HuH-7 (cell line): ENCODE results near the gene OAS3.
"Not testable (repeated sequence)": the region's sequence is repeated elsewhere in the genome, so short reads cannot be mapped to it uniquely, and the experiment has no call there.

Experiments used
- DNase-seq: peaks from one replicate; pipeline ENCODE4 v3.0.0; 2011; ENCODE audit warnings: low spot score

OAS3 gene

DNA sequence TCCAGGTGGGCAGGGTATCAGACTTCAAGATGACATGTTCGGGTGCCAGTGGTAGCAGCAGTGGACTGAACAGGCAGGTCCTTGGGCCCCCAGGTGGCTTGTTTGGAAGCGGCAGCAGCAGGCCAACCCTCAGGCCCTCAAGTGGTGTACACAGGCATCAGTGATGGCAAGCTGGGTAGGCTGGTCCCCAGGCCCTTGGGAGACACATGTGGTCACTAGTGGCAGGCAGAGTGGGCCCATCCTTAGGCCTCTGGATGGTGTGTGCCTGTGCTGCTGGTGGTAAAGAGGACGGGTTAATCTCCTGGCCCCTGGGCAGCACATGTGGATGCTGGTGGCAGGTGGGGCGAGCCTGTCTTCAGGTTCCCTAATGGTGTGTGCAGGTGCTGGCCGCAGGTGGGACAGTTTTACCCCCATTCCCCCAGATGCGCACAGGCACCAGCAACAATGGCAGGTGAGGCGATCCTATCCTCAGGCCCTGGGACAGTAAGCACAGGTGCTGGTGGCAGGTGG lies 48.1 kb downstream of the OAS3 start:
- no peak for DNase-seq

DNA sequence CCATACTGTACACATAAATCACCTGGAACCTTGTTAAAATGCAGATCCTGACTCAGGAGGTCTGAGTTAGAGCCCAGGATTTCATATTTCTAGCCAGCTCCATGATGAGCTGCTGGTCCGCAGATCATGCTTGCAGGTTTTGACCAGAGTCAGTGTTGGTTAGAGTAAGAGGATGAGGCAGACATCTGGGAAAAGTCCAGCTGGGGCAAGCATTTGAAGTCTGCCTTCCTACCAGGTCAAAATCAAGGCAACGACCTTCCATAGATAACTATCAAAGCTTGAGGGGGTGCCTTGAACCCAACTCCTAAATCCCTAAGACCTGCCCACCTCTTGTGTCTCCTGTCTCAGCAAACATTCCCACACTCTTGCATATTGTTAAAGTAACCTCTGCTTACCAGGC lies 49.3 kb downstream of the OAS3 start:
- DNase-seq: no peak

DNA sequence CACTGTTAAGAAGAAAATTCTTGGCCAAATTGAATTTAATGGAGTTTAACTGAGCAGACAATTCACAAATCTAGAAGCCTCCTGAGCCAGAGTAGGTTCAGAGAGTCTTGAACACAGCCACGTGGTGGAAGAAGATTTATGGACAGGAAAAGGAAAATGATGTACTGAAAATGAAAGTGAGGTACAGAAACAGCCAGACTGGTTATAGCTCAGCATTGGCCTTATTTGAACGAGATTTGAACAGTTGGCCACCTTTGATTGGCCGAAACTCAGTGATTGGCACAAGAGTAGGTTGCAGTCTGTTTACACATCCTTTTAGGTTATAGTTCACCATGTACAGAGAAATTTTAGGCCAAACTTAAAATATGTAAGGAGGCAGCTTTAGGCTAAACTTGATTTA lies 50.0 kb downstream of the OAS3 start:
- DNase-seq: no peak

DNA sequence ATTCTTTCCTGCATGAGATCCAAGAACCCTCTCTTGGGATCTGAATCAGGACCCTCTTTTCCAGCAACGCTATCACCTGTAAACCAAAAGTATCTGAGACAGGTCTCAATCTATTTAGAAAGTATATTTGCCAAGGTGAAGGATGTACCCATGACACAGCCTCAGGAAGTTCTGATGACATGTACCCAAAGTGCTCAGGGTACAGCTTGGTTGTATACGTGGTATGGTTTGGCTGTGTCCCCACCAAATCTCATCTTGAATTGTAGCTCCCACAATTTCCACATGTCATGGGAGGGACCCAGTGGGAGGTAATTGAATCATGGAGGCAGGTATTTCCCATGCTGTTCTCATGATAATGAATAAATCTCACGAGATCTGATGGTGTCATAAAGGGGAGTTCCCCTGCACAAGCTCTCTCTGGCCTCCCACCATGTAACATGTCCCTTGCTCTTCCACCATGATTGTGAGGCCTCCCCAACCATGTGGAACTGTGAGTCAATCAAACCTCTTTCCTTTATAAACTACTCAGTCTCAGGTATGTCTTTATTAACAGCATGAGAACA lies 50.6 kb downstream of the OAS3 start:
- not testable (repeated sequence) for DNase-seq

DNA sequence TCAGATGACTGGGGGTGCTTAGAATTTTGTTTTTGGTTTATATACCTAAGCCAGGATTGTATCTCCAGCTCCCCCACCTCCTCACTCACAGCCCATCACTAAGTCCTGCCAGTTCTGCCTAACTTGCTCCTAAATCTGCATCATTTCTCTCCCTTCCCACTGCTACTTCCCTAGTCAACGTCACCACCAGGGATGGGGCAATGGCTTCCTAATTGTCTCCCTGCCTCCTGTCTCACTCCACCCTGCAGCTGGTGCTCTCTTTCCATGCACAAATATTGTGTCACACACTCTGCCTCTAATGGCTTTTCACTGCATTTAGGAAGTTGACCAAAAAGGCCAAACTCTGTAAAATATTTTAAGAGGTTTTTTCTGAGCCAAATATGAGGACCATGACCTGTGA lies 51.5 kb downstream of the OAS3 start:
- DNase-seq: no peak

DNA sequence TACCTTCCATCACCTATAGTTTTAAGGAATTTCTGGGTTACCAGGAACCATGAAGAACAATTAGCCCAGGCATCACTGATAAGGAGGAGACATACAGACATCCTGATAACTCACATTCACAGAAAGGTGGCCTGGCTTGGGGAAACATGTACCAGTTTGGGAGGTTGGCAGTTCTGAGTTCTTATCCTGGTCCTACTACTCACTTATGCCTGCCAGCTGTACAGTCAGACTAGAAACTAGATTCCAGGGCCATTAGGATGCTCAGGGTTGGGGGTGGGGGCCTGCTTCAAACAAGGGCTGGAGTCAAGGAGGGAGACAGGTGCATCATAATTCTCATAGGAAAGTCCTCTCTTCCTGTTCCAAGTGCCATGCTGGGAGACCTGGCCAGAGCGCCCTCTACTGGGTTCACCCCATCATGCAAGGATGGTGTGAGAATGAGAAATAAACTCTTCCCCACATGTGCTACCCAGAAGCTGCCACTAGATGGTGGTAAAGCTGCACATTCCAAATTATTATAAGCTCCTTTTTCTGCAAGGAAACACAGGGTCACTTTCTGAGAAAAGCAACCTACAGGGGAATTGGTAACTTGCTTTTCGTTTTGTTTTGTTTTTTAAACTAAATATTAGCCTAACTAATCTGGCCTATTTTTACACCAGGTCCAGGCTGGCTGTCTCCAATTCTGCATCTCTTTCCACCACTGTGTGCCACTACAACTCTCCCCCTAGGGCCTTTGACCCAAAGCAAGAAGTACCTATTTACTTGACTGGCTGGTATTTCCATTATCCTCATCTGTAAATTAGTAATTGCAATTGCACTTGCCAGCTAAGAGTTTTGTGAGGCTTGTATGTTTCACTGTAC lies 54.5 kb downstream of the OAS3 start:
- DNase-seq: peak; percentile 65

DNA sequence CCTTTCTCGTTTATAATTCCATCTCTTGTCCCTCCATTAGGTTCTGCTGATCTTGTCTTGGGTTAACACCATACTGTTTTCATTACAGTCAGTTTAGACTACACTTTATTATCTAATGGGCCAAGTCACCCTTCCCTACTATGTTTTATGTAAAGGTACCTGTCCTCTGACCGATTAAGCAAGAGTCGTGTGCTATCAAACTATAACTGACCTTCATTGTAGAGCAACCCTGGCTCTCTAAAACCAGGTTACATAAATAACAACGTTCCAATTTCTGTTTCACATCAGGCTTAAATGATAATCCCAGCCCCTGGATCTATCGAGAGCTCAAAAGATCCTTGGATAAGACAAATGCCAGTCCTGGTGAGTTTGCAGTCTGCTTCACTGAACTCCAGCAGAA lies 56.7 kb downstream of the OAS3 start:
- DNase-seq: no peak

DNA sequence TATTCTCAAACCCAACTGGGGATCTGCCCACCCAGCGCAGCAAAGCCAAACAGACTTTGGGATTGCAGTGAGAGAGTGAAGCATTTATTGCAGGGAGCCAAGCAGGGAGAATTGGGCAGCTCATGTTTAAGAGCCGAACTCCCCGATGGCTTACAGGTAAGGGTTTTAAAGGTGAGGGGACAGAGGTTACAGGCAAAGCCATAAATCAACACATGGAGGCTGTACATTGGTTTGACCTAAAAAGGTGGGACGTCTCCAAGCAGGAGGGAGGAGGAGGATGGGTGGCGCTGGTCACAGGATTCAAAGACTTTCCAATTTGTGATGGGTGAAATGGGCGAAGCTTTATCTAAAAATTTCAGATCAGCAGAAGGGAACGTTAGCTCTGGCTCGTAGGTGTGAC lies 58.2 kb downstream of the OAS3 start:
- DNase-seq: no peak

DNA sequence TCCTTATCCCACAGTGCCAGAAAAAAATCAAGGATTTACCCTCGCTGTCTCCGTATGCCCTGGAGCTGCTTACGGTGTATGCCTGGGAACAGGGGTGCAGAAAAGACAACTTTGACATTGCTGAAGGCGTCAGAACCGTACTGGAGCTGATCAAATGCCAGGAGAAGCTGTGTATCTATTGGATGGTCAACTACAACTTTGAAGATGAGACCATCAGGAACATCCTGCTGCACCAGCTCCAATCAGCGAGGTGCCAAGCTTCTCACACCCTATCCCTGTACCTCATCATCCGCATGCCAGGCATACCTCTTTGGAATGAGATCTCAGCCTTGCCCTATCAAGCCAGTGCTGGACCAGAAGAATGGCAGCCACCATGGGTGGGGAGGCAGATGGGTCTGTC lies 59.2 kb downstream of the OAS3 start:
- DNase-seq: no peak

DNA sequence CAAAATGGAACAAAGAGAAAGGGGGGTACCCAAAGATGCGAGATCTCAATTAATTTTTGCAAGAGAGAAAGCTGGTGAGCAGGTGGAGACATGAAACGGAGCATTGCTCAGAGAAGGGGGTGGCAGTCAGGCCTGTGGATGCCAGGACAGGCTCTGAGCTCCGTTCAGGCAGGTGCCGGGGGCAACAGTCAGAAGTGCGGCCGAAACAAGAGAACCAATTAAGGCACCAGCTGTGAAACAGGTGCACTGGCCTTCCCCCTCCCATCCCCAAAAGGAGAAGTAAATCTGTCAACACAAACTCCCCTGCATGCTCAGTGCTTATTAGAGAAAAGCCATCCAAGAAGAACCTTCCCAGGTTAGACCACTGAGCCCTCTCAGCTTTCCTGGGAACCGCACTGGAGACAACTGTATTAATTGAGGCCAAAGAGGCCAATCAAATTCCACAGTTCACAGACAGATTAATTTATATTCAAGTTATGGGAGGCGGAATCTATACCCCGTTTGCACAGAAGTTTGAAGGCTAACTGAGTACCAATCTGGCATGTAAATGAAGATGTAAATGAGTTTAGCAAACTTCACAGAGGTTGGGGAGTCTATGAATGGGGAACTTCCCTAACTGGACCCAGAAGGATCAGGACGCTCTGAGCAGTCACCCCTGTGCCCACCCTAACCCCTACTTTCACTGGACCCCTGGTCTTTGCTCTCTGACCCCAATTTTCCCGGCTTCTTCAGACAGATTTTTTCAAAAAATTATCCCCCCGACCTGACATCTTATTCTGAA lies 60.9 kb downstream of the OAS3 start:
- no peak for DNase-seq

DNA sequence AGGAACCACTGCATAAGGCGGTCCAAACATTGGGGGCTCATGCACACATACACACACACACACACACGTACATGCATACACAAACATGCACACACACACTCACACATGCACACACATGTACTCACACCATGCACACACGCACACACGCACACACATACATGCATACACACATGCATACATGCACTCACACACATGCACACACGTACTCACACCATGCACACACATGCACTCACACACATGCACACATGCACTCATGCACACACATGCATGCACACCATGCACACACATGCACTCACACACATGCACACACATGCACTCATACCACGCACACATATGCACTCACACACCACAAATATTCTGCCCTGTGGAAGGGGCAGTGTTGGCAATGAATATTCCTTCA lies 62.2 kb downstream of the OAS3 start:
- DNase-seq: no peak

DNA sequence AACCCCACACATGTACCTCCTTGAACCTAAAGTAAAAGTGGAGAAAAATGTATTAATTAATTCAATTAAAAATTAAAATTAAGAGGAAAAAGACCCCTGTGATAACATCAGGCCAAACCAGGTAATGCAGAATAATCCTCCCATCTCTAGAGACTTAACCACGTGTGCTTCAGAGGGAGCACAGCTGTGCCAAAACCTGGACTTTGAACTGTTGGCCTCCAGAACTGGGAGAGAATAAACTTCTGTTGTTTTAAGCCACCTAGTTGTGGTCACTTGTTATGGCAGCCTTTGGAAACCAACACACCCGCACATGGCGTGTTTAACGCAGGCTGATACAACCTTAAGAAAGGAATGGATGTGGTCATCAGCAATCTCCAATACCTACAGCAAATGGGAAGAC lies 63.9 kb downstream of the OAS3 start:
- peak; percentile 32 for DNase-seq

DNA sequence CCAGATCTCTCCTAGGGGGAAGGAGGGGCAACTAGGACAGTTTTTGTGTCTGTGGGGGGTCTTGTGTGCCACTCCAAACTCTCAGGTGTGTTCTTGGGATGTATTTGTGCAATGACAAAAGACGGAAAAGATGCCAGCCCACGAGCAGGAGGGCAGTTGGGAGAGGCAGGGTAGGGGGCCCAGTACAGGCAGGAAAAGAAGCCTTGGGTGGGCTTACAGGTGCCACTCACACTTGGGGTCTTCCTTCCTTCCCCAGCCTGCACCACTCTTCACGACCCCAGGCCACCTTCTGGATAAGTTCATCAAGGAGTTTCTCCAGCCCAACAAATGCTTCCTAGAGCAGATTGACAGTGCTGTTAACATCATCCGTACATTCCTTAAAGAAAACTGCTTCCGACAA lies 64.4 kb downstream of the OAS3 start:
- no peak for DNase-seq

DNA sequence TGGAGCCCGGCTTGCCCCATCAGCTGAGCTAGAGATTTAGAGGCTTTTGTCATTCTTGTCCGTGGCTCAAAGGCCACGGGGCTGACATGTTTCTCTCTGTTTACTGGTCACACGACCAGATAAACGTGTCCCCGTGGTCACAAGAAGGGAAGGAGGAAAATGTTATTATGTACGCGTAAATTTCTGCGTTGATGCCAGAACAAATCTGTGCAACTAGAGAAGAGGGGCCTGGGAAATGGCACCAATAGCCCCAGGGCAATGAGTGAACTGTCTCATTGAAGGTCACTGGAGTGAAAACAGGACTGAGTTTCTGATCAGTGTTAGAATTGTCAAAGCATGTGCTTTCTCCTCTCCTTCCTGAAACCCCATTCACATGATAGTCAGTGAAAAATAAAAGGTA lies 65.4 kb downstream of the OAS3 start:
- DNase-seq: no peak

DNA sequence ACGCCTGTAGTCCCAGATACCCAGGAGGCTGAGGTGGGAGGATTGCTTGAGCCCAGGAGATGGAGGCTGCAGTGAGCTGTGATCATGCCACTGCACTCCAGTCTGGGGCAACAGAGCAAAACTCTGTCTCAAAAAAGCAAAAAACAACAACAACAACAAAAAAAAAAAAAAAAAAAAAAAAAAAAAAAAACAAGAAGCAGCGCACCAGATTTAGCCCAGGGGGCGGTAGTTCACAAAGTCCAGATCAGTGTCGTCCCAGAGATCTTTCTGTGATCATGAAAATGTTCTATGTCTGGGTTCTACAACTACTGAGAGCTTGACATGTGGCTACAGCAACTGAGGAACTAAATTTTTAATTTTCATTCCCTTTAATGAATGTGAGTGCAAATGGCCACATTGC lies 67.5 kb downstream of the OAS3 start:
- DNase-seq: peak; percentile 17

DNA sequence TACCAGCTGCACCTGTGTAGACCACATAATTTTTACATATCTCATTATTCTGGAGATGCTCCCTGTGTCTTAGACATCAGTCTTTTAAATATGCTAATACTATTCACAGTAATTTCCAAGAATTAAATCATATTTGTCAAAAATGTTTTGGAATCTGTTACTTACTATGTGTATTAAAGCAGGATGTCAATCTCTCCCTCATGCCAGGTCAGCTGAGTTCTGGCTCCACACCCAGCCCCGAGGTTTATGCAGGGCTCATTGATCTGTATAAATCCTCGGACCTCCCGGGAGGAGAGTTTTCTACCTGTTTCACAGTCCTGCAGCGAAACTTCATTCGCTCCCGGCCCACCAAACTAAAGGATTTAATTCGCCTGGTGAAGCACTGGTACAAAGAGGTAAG lies 67.9 kb downstream of the OAS3 start:
- no peak for DNase-seq

DNA sequence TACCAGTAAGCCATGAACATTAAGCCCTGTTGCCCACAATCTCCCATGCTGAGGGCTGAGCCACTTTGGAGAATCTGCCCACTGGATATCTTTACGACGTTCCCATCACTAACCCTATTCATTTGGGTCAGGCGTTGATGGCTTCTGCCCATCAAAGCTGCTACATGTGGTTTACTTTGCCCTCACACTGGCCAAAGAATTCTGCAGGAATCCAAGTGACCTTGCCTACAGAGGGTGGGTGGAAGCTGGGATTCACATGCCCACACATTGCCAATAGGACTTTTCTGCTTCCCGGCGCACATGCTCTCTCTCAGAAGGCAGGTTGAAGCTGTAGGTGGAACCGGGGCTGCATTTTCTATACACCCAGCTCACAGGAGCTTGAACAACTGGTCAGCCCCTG lies 68.4 kb downstream of the OAS3 start:
- no peak for DNase-seq

DNA sequence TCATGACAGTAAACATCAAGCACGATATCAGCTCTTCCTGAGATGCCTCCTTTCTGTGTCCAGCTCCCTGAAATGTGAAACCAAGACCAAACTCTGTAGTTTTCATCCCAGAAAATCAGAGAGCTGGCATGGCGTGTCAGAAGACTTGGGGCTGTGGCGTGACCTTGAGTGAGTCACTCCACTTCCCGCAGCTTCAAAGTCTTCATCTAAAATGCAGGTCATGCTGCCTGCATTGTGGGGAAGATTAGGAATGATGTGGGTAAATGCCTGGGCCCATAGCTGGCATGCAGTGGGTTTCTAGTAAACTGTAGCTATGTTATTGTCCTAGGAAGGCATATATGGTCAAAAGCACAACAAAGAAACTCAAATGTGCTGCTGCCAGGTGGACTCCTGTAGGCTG lies 68.9 kb downstream of the OAS3 start:
- DNase-seq: no peak

DNA sequence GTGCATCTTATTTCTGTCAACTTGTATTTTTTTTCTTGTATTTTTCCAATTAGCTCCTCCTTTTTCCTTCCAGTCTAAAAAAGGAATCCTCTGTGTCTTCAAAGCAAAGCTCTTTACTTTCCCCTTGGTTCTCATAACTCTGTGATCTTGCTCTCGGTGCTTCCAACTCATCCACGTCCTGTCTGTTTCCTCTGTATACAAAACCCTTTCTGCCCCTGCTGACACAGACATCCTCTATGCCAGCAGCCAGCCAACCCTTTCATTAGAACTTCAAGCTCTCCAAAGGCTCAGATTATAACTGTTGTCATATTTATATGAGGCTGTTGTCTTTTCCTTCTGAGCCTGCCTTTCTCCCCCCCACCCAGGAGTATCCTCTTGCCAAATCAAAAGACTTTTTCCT lies 72.4 kb downstream of the OAS3 start:
- no peak for DNase-seq

DNA sequence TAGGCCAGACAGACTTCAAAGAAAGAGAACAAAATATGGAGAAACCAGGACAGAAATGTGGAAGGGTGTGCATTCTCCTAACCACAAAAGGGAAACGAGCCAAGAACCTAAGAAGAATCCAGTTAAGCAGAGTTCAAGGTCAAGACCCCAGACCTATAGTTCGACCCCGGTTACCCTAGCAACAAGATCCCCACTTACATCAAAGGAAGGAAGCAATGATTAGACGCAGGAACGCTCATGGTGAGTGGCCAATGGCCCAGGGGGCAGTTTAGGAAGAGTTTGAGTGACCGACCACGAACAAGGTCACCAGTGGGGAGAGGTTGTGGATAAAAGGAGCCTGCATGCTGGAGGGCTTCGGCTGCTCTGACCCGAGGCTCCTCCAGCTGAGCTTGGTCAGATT lies 76.3 kb downstream of the OAS3 start:
- no peak for DNase-seq

DNA sequence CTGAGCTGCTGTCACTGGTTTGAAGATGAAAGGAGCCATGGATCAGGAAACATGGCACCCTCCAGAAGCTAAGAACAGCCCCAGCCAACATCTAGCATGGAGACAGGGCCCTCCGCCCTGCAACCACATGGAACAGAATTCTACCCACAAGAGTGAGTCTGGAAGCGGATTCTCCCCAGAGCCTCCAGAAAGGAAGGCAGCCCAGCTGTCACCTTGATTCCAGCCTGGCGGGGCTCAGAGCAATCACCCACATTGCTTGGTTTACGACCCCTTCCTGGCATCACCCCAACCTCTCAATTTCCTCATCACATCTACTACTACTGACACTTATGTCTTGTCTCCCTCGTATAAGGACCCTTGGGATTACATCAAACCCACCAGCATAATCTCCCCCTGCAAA lies 78.5 kb downstream of the OAS3 start:
- no peak for DNase-seq

DNA sequence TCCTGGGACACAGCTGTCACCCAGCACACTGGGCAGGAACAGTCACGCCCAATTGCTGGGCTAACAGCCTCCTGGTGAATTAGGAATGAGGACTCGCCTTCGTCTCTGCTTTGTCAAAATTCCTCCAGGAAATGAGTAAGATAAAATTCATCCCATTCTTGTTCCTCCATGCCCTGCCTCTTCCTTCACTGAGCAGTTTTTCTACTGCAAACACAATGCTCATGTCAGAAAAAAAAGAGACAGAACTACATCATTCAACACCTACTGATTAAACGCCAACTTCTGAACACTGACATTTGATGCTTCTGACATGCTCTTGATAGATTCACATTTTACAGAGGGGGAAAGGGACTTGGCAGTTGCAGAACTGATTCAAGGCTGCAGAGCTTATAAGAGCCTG lies 80.8 kb downstream of the OAS3 start:
- no peak for DNase-seq

DNA sequence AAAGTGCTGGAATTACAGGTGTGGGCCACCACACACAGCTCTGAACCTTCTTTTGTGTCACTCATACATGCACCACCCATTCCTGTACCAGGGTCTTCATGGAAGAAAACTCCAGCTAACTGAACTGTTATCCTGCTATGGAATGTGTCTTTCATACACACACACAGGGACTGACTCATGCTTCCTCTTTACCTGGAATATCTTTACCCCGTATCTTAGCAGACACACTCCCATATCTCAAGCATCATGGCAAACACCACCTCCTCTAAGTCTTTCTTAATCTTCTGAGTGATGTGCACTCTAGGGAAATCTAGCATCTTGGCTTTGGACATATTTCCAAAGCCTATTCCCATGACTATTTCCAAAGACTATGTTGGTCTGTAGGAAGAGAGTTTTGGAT lies 83.2 kb downstream of the OAS3 start:
- DNase-seq: no peak
